ENCODE results near the gene KCND3. TPM values are rescaled to one million over a fixed set of nuclear protein-coding genes. Genes with fewer than 3 reads are reported as not detected.

KCND3 gene
- total RNA-seq, 1 experiment from 2014 or later, result 0.15 TPM

DNA sequence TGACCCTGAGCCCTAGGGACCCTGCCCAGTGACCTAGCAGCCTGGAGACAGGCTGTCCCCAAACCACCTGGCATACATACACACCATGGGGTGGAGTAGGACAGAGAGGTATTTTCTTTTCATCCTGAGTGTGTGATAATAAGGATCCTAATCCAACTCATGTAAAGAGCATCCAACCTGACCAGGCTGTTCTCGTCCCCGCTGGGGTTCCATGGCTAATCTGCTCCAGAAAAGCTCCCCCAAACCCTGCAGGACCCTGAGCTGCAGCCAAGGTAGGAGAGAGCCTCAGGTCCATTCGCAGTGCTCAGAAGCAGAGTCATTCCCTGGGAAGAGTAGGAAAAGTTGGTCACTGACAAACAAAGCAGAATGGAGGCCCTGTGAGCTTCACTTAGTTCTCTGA lies 31.4 kb downstream of the KCND3 start:
- Mint-ChIP-seq H3K4me3 (no peak overlapping the region), H3K4me1 (peaks cover 0 to 3% of the 10 kb centered on the region in 2 experiments; a peak in 1 of 4 replicates), H3K9me3 (no peaks in the 10 kb centered on the region), H3K36me3 (ENCODE audit: insufficient read depth in 1 of 3, low read depth in 3 of 3) (no peaks in the 10 kb centered on the region), H3K27ac (no peak overlapping the region; a peak in 1 of 7 replicates), H3K27me3 (ENCODE audit: low read depth) (peaks cover 2% of the 10 kb centered on the region)
- Histone ChIP-seq H2BK12ac (ENCODE audit: insufficient read length, low read depth, low read length) (no peak overlapping the region), H3K4me1 (ENCODE audit: insufficient read depth, low read length) (no peaks in the 10 kb centered on the region), H2BK20ac (ENCODE audit: low read depth, low read length, poor library complexity, severe bottlenecking) (no peak overlapping the region), H3K14ac (ENCODE audit: insufficient read depth, low read length) (no peak overlapping the region), H3K18ac (ENCODE audit: insufficient read length, low read depth, low read length) (no peak overlapping the region), H3K23ac (ENCODE audit: insufficient read length, low read depth, low read length) (no peak overlapping the region), H3K27ac (ENCODE audit: insufficient read length, low read depth, low read length) (no peak overlapping the region), H3K56ac (ENCODE audit: insufficient read length, low read depth, low read length) (no peak overlapping the region), H3K23me2 (ENCODE audit: insufficient read length, low read depth, low read length, poor library complexity, severe bottlenecking) (no peaks in the 10 kb centered on the region), H2AFZ (ENCODE audit: low read length) (no peak overlapping the region), H2BK15ac (ENCODE audit: low read depth, low read length) (no peak overlapping the region), H3K27me3 (ENCODE audit: insufficient read depth, low read length) (no peaks in the 10 kb centered on the region), H3K79me2 (ENCODE audit: insufficient read depth, low read length) (no peaks in the 10 kb centered on the region), H4K8ac (replicated peaks; ENCODE audit: insufficient read length, low read depth, low read length) (no peak overlapping the region), H2AK5ac (ENCODE audit: insufficient read length, low read length) (no peak overlapping the region), H3K79me1 (ENCODE audit: insufficient read depth, low read depth, low read length, poor library complexity, severe bottlenecking) (no peaks in the 10 kb centered on the region), H4K5ac (ENCODE audit: insufficient read length, low read depth, low read length) (no peak overlapping the region), H3T11ph (ENCODE audit: low read length) (no peak overlapping the region), H3K9me3 (ENCODE audit: control insufficient read depth, low read depth, low read length) (no peaks in the 10 kb centered on the region), H3K4me2 (ENCODE audit: insufficient read depth, insufficient read length, low read length) (no peak overlapping the region), H3K4ac (ENCODE audit: low read depth, low read length) (no peak overlapping the region), H3K9ac (ENCODE audit: extremely low read depth, insufficient read length, low read length) (no peak overlapping the region), H2BK120ac (ENCODE audit: low read depth, low read length, poor library complexity, severe bottlenecking) (no peak overlapping the region), H2BK5ac (ENCODE audit: insufficient read length, low read length) (no peak overlapping the region), H4K91ac (ENCODE audit: insufficient read length, low read depth, low read length) (no peak overlapping the region), H4K20me1 (ENCODE audit: control insufficient read depth, insufficient read depth, insufficient read length) (no peaks in the 10 kb centered on the region)
- WGBS (ENCODE audit: extremely low coverage, insufficient read length, low lambda C conversion rate), result no CpG with 5 or more reads among the region's 3 CpGs
- TF ChIP-seq, protein P1, sequence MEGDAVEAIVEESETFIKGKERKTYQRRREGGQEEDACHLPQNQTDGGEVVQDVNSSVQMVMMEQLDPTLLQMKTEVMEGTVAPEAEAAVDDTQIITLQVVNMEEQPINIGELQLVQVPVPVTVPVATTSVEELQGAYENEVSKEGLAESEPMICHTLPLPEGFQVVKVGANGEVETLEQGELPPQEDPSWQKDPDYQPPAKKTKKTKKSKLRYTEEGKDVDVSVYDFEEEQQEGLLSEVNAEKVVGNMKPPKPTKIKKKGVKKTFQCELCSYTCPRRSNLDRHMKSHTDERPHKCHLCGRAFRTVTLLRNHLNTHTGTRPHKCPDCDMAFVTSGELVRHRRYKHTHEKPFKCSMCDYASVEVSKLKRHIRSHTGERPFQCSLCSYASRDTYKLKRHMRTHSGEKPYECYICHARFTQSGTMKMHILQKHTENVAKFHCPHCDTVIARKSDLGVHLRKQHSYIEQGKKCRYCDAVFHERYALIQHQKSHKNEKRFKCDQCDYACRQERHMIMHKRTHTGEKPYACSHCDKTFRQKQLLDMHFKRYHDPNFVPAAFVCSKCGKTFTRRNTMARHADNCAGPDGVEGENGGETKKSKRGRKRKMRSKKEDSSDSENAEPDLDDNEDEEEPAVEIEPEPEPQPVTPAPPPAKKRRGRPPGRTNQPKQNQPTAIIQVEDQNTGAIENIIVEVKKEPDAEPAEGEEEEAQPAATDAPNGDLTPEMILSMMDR (conservative IDR thresholded peaks at IDR 0.05), result no peak
- no peak for DNase-seq

Data from H9 (cell line).